Caco-2 (cell line): ENCODE measurements around the gene MYBPC3. TPM values are rescaled to one million over a fixed set of nuclear protein-coding genes. Genes with fewer than 3 reads are reported as not detected.

Experiments used
- BruUV-seq: library from RNA; stranded (reverse); fragments of 400-500 nt; replicated peaks from 2 replicates; lab custom pipeline; 2021; lab: Mats Ljungman, UMichigan
- CTCF ChIA-PET: fragments of 300-600 bp; sonication (Branson Sonifier 250); formaldehyde crosslinking; loops from one replicate; lab custom pipeline; 2022; ENCODE audit warnings: antibody characterized with exemption; lab: Charles Lee
- POLR2A ChIA-PET: fragments of 300-600 bp; sonication (Branson Sonifier 250); formaldehyde crosslinking; loops from one replicate; lab custom pipeline; 2022; ENCODE audit warnings: antibody characterized with exemption; lab: Charles Lee
- DNase-seq, 2 experiments: peaks; one replicate each; pipeline versions ENCODE4 v3.0.0 to v3.0.0-alpha.2; 2020 to 2022
- H3K27me3 ChIP-seq: replicated peaks from 2 replicates; pipeline ENCODE4 v1.6.0; 2011; ENCODE audit warnings: low read length; ENCODE audit not compliant: control insufficient read depth, insufficient read depth
- H3K36me3 ChIP-seq: 2 replicates; pipeline ENCODE4 v1.5.1; 2011; ENCODE audit warnings: low read length; ENCODE audit not compliant: control insufficient read depth, insufficient read depth
- H3K4me1 ChIP-seq: fragments of 250-450 bp; sonication (Bioruptor Pico); 2 replicates; pipeline ENCODE4 v1.5.1; 2020; ENCODE audit warnings: mild to moderate bottlenecking
- H3K4me3 ChIP-seq: 2 replicates; pipeline ENCODE4 v1.5.1; 2011; ENCODE audit warnings: low read depth, mild to moderate bottlenecking, control low read depth, low read length
- H3K9me3 ChIP-seq: fragments of 250-450 bp; sonication (Bioruptor Pico); 2 replicates; pipeline ENCODE4 v1.5.1; 2020; ENCODE audit warnings: mild to moderate bottlenecking, moderate library complexity
- H3K27ac Mint-ChIP-seq: one replicate; pipeline ENCODE4 v1.8.0; 2022; ENCODE audit warnings: mixed read lengths; ENCODE audit not compliant: unreplicated experiment
- H3K27me3 Mint-ChIP-seq: one replicate; pipeline ENCODE4 v1.8.0; 2022; ENCODE audit warnings: mixed read lengths; ENCODE audit not compliant: insufficient read depth, unreplicated experiment
- H3K36me3 Mint-ChIP-seq: one replicate; pipeline ENCODE4 v1.8.0; 2022; ENCODE audit warnings: mild to moderate bottlenecking, mixed read lengths; ENCODE audit not compliant: insufficient read depth, unreplicated experiment
- H3K4me1 Mint-ChIP-seq: one replicate; pipeline ENCODE4 v1.8.0; 2022; ENCODE audit warnings: low read depth, mixed read lengths; ENCODE audit not compliant: unreplicated experiment
- H3K4me3 Mint-ChIP-seq: one replicate; pipeline ENCODE4 v1.8.0; 2022; ENCODE audit warnings: mild to moderate bottlenecking, moderate library complexity, mixed read lengths; ENCODE audit not compliant: unreplicated experiment
- H3K9me3 Mint-ChIP-seq: one replicate; pipeline ENCODE4 v1.8.0; 2022; ENCODE audit warnings: mixed read lengths; ENCODE audit not compliant: unreplicated experiment
- intact Hi-C: fragments of 100-400 bp; cut with micrococcal nuclease; formaldehyde crosslinking; loops from one replicate; pipeline ENCODE4 v1.10.0; 2022; ENCODE audit not compliant: unreplicated experiment
- total RNA-seq: library from RNA; stranded (reverse); gene quantifications from 2 replicates; pipeline ENCODE4 v1.2.3, GENCODE V29; 2022
- TF ChIP-seq, protein P1 (sequence below), 2 experiments: fragments of 200-600 bp in 1 of 2; IDR thresholded peaks; 1 replicate in 1 of 2; 2 replicates in 1 of 2; pipeline versions ENCODE4 v1.5.1 to v1.8.0; 2011 to 2022; ENCODE audit warnings: antibody characterized with exemption in 1 of 2, control low read depth in 1 of 2, inconsistent platforms in 1 of 2, low read depth in 1 of 2, low read length in 1 of 2, mild to moderate bottlenecking in 1 of 2, moderate library complexity in 1 of 2; ENCODE audit not compliant: insufficient read depth in 1 of 2, severe bottlenecking in 1 of 2, unreplicated experiment in 1 of 2

MYBPC3 gene
- total RNA-seq, 1 experiment from 2014 or later, result not detected

DNA sequence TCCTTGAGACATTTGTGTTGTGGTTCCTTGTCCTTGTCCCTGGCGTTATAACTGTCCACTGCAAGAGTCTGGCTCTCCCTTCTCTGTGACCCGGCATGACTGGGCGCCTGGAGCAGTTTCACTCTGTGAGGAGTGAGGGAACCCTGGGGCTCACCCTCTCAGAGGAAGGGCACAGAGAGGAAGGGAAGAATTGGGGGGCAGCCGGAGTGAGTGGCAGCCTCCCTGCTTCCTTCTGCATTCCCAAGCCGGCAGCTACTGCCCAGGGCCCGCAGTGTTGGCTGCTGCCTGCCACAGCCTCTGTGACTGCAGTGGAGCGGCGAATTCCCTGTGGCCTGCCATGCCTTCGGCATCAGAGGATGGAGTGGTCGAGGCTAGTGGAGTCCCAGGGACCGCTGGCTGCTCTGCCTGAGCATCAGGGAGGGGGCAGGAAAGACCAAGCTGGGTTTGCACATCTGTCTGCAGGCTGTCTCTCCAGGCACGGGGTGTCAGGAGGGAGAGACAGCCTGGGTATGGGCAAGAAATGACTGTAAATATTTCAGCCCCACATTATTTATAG lies 23.0 kb downstream of the MYBPC3 start:
- TF ChIP-seq, protein P1, sequence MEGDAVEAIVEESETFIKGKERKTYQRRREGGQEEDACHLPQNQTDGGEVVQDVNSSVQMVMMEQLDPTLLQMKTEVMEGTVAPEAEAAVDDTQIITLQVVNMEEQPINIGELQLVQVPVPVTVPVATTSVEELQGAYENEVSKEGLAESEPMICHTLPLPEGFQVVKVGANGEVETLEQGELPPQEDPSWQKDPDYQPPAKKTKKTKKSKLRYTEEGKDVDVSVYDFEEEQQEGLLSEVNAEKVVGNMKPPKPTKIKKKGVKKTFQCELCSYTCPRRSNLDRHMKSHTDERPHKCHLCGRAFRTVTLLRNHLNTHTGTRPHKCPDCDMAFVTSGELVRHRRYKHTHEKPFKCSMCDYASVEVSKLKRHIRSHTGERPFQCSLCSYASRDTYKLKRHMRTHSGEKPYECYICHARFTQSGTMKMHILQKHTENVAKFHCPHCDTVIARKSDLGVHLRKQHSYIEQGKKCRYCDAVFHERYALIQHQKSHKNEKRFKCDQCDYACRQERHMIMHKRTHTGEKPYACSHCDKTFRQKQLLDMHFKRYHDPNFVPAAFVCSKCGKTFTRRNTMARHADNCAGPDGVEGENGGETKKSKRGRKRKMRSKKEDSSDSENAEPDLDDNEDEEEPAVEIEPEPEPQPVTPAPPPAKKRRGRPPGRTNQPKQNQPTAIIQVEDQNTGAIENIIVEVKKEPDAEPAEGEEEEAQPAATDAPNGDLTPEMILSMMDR (IDR thresholded peaks at IDR 0.05; ENCODE audit: insufficient read depth in 1 of 2, low read depth in 1 of 2, low read length in 1 of 2, severe bottlenecking in 1 of 2, unreplicated experiment in 1 of 2), result no peak
- peaks cover 6% of the 10 kb centered on the region for H3K36me3 ChIP-seq
- peak overlapping the region; percentile 67 for H3K27ac Mint-ChIP-seq
- POLR2A ChIA-PET, result interaction anchor here (0.5 kb wide), 1 partner anchor 19 kb away, joined by 5 read pairs; no protein-coding TSS in a partner anchor
- H3K4me1 ChIP-seq, result no peaks in the 10 kb centered on the region
- TSS peak; percentile 51 for BruUV-seq
- no peaks in the 10 kb centered on the region for H3K9me3 ChIP-seq
- no peak overlapping the region for H3K4me3 Mint-ChIP-seq
- no peaks in the 10 kb centered on the region for H3K27me3 ChIP-seq
- no peaks in the 10 kb centered on the region for H3K27me3 Mint-ChIP-seq
- intact Hi-C loops, result no loop called here
- peak in 1 of 2 experiments; percentile 28 for DNase-seq
- H3K4me3 ChIP-seq, result no peak overlapping the region
- CTCF ChIA-PET, result interaction anchor here (0.5 kb wide), 1 partner anchor 120 kb away, joined by 3 read pairs; the partner anchor contains the start of gene RAPSN
- H3K4me1 Mint-ChIP-seq, result no peaks in the 10 kb centered on the region
- H3K9me3 Mint-ChIP-seq, result no peaks in the 10 kb centered on the region
- peaks cover 30% of the 10 kb centered on the region for H3K36me3 Mint-ChIP-seq

DNA sequence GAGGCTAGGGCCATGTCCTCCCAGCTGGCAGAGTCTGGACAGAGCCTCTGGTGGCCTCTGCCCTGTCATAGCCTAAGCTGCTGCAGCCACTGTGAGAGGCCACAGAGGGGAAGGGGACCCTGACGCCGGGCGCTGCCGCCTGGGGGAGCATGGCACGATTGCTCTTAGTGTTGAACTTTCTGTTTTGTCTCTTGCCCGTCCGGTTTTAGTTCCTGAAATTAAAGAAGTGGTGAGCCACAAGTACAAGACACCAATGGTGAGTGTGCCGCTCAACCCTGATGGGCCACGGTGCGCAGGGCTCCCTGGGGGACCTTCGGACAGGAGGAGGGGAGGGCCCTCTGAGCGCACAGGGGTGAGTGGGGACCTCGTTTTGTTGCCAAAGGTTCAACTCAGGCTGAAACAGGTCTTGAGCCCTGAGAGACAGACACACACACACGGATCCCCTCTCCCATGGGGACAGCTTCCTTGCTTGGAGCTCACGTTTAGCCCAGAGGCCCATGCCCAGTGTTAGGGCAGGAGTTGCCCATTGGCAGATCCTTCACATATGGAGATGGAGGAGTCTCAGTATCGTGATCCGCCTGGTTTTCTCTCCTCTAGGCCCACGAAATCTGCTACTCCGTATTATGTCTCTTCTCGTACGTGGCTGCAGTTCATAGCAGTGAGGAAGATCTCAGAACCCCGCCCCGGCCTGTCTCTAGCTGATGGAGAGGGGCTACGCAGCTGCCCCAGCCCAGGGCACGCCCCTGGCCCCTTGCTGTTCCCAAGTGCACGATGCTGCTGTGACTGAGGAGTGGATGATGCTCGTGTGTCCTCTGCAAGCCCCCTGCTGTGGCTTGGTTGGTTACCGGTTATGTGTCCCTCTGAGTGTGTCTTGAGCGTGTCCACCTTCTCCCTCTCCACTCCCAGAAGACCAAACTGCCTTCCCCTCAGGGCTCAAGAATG lies 23.8 kb downstream of the MYBPC3 start:
- intact Hi-C loops, result no loop called here
- Histone ChIP-seq H3K27me3 (no peaks in the 10 kb centered on the region), H3K4me3 (no peak overlapping the region), H3K36me3 (peaks cover 6% of the 10 kb centered on the region), H3K4me1 (no peaks in the 10 kb centered on the region), H3K9me3 (no peaks in the 10 kb centered on the region)
- BruUV-seq, result no TSS peak
- H3K9me3 Mint-ChIP-seq, result no peaks in the 10 kb centered on the region
- ChIA-PET POLR2A (no interaction called here), CTCF (interaction anchor here (0.5 kb wide), 1 partner anchor 120 kb away, joined by 3 read pairs; the partner anchor contains the start of gene RAPSN)
- H3K27ac Mint-ChIP-seq, result no peak overlapping the region
- H3K4me3 Mint-ChIP-seq, result no peak overlapping the region
- DNase-seq, result peak in 1 of 2 experiments; percentile 23
- H3K27me3 Mint-ChIP-seq, result no peaks in the 10 kb centered on the region
- H3K36me3 Mint-ChIP-seq, result peaks cover 30% of the 10 kb centered on the region
- TF ChIP-seq, protein P1 (IDR thresholded peaks at IDR 0.05; ENCODE audit: insufficient read depth in 1 of 2, low read depth in 1 of 2, low read length in 1 of 2, severe bottlenecking in 1 of 2, unreplicated experiment in 1 of 2), result no peak
- H3K4me1 Mint-ChIP-seq, result no peaks in the 10 kb centered on the region

- TF ChIP-seq, protein P1 (IDR thresholded peaks at IDR 0.05; ENCODE audit: insufficient read depth in 1 of 2, low read depth in 1 of 2, low read length in 1 of 2, severe bottlenecking in 1 of 2, unreplicated experiment in 1 of 2), result no peak
These were observed 24.6 kb downstream of the MYBPC3 start for GRCh38 chr11:47327949-47328348.

More at GRCh38 chr11:47327949-47328348, 24.6 kb downstream of the MYBPC3 start:
- CTCF ChIA-PET, result no interaction called here
- DNase-seq, result no peak
- intact Hi-C loops, result no loop called here
- no TSS peak for BruUV-seq
- peaks cover 6% of the 10 kb centered on the region for H3K36me3 ChIP-seq
- no peaks in the 10 kb centered on the region for H3K4me1 Mint-ChIP-seq
- no peaks in the 10 kb centered on the region for H3K27me3 ChIP-seq
- no peak overlapping the region for H3K4me3 ChIP-seq
- H3K9me3 Mint-ChIP-seq, result no peaks in the 10 kb centered on the region
- H3K4me3 Mint-ChIP-seq, result no peak overlapping the region
- no peaks in the 10 kb centered on the region for H3K4me1 ChIP-seq
- POLR2A ChIA-PET, result no interaction called here
- no peaks in the 10 kb centered on the region for H3K27me3 Mint-ChIP-seq
- no peaks in the 10 kb centered on the region for H3K9me3 ChIP-seq
- no peak overlapping the region for H3K27ac Mint-ChIP-seq
- peaks cover 30% of the 10 kb centered on the region for H3K36me3 Mint-ChIP-seq
